DMS79 (cell line): ENCODE results near the gene PIAS2.

Experiments used
- DNase-seq: peaks from one replicate; lab custom pipeline; 2025; lab: John Stamatoyannopoulos, UW

PIAS2 gene

DNA sequence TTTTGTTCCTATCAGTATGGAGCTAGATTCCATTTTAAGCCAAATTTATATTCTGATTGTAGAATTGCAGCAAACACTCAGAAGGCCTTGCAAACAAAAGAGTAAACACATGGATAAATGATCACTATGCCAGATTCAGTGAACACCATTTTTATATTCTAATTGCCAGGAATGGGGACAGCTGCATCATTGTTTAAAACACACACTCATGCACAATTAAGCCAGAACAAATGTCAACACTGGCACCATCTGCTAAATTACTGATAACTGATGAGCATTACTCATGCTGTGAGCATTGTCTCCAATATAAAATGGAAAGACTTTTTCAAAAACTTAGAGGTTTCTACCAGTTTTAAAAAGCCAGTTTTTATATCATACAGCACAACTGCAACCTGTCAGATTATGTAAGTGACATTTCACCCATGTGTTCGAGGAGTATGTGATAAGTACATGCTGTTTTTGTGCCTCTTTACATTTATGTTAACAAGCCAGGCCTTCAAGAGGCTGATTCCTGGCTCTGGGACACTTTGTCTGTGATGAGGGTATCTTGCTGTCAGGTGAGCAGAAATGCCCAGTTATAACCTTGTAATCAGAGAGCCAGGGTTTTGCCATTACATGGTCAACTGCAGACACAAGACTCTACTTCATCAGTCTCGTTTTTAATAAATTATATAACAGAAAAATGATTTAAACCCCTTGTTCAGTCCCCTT lies 156.1 kb downstream of the PIAS2 start:
- DNase-seq: no peak

DNA sequence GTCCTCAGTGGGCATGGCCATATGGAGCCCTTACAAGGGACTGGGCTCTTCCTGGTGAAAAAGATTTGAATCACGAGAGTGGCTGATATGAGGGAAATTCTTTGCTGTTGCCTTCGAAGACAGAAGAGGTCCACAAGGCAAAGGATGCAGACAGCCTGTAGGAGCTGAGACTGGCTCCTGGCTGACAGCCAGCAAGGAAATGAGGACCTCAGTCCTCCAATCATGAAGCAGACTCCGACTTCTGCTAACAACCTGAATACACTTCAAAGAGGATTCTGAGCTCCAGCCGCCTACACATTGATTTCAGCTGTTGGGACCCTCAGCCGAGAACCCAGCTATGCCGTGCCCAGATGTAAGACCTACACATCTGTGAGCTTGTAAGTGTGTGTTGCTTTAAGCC lies 157.4 kb downstream of the PIAS2 start:
- no peak for DNase-seq

DNA sequence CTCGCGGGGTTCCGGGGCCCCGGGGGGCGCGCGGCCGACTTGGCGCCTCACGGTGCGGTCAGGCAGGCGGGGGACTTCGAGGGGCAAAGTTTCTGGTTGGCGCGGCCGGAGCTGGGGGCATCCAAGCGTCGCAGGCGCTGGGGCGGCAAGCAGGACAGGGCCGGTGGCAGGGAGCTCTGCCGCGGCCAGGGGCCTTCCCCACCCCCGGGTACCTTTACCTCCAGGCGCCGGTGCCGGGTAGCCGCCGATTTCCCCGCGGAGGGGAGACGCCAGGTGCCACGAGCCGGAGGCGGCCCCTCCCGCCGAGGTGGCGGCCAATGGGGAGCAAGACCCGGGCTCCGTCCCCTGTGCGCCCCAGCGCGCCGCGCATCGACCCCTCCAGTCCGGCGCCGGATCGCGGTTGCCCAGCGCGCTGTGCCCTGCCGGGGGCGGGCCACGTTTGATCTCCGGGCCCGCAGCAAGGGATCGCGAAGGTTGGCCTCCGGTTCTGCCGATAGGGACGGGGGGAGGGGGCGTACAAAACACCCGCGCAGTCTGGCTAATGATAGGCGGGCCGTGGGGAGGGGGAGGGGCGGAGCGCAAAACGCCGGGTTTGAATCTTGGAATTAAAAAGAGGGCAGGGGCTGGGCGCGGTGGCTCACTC lies 160.6 kb downstream of the PIAS2 start, which contains the start of gene ST8SIA5:
Gene ST8SIA5, minus strand, starts transcription at position 495 of the 643 bp plus-strand sequence. CDS start 545 bp downstream, outside the sequence.
- no peak for DNase-seq

DNA sequence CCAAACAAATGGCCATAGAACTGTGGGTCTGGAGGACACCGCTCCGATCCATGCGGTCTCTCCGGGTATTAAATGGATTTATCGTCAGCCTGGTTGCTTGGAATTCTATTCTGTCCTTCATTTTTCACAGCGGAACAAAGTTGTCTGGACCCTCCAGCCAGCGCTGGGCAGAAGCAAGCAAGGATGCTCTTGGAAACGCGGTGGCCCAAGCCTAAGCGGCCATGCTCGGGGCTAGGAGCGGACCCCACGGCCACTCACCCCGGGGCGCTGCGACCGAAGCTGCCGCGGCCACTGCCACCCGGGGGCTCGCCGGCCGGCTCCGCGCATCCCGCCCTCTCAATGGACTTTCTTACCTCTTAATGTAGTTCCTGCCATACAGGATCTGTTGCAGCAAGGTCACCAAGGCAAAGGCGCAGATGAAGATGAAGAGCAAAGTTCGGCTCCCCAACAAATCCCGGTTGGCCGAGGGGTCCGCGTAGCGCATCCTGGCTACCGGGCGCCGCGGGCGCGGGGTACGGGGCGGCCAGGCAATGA lies 161.2 kb downstream of the PIAS2 start:
- DNase-seq: no peak

DNA sequence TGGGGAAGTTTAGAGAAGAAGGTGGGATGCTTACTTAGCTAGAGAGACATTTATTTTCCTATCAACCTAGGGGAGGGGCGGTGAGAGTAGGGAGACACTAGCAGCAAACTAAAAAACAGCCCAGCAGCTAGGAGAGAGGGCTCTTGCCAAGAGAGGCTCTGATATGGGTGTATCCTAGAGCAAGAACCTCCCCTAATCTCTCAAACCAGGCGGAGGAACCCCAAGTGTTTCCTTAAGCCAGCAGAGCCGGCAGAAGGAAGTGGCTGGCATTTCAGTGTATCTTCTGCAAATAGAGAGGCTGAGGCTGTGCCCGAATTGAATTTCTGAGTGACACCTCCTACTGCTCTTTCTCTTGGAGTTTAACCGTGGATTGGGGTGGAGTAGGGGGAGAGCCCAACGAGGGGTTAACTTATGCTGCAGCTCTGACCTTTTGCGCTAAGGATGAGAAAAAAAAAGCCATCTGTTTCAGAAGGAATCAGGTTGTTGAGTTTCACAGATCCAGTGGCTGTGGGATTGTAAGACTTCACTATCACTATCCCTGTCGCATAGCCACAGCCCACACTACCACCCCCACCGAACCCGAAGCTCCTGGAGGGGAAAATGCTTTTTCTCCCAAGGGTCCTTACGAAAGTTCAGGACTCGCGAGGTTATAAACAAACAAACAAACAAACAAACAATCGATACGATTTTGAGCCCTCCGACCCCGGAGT lies 161.8 kb downstream of the PIAS2 start:
- DNase-seq: no peak

DNA sequence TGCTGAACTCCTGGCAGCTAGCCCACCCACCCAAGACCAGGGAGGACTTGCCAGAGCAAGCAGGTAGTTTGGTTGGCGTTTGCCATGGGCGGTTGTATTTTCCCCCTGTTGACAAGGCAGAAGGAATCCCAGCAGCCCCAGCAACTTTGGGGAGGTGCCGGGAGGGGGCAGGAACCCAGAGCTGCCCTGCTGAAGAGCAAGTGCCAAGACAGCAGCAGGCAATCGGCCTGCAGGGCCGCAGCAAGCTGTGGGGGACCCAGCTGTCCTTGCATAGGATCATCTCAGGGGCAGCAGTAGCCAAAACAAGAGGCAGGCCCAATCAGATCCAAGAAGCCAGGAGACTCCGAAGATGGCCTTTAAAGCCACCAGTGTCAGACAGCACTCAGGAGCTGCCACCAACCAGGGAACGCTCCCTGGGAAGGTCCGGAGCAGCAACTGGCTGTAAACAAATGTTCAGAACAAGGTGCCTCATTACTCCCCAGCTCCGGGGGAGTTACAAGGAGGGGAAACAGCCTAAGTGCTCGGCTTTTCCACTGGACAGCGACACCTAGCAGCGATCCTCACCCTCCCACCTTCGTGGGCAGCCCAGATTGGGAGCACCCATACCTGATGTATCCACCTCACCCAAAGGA lies 162.5 kb downstream of the PIAS2 start:
- DNase-seq: no peak

DNA sequence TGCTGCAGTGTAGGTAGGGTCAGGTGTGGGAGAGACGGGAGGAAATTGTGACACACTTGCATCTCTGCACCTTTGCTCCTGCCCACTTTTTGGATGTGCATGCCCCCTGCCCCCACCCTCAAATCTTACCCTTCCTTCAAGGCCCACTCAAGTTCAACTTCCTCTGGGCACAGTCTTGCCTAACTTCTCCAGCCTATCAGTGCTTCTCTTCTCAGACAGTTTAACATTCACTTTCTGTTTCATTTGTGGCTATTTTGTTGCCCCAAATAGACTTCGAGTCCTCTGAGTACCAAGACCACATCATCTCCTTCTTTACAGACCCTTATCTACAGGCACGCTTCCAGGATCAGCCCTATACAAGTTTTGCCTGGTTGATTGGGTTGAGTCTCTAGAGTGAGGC lies 163.1 kb downstream of the PIAS2 start:
- DNase-seq: no peak
